Measurements from ENCODE around the gene UTP4. TPM values are rescaled to one million over a fixed set of nuclear protein-coding genes. Genes with fewer than 3 reads are reported as not detected.

UTP4 gene
- total RNA-seq, 1 donor from 2014 or later: 31.5 TPM

GRCh38 chr16:69201291-69201690 lies 68.8 kb downstream of the UTP4 start:
- no peak for DNase-seq (ENCODE audit: extremely low read depth, low read depth, low spot score)

- DNase-seq (ENCODE audit: extremely low read depth, low read depth, low spot score): no peak
These were observed 69.3 kb downstream of the UTP4 start for GRCh38 chr16:69201787-69202186.

- no peak for DNase-seq (ENCODE audit: extremely low read depth, low read depth, low spot score)
These were observed 71.7 kb downstream of the UTP4 start for GRCh38 chr16:69204172-69204571.

- no peak for DNase-seq (ENCODE audit: extremely low read depth, low read depth, low spot score)
These were observed 77.3 kb downstream of the UTP4 start for GRCh38 chr16:69209735-69210134.

GRCh38 chr16:69217433-69217832 lies 85.0 kb downstream of the UTP4 start:
- DNase-seq (ENCODE audit: extremely low read depth, low read depth, low spot score): no peak

Other genes starting within 250 kb of the UTP4 start
- gene HAS3, start 27.0 kb upstream of the UTP4 start, total RNA-seq: 0.70 and 6.2 TPM in 2 replicates
- gene CHTF8, start 61 bp upstream of the UTP4 start, total RNA-seq: 109 and 118 TPM in 2 replicates
- gene SNTB2, start 54.5 kb downstream of the UTP4 start, total RNA-seq: 51.4 and 85.3 TPM in 2 replicates
- 35.7 and 46.0 TPM in 2 replicates for gene VPS4A, start 178.7 kb downstream of the UTP4 start, total RNA-seq
- 22.2 and 24.4 TPM in 2 replicates for gene PDF, start 197.9 kb downstream of the UTP4 start, total RNA-seq
- 47.9 and 48.7 TPM in 2 replicates for gene COG8, start 206.9 kb downstream of the UTP4 start, total RNA-seq
- gene NIP7, start 207.1 kb downstream of the UTP4 start, total RNA-seq: 22.6 and 25.8 TPM in 2 replicates
- not detected in 2 replicates for gene TMED6, start 219.1 kb downstream of the UTP4 start, total RNA-seq